Iris pigment epithelial cell (primary cell): ENCODE results near the gene IL10RA.

Experiments
- DNase-seq: peaks from one replicate; pipeline ENCODE4 v3.0.0-alpha.2; 2011; ENCODE audit warnings: low read depth

The IL10RA gene

DNA sequence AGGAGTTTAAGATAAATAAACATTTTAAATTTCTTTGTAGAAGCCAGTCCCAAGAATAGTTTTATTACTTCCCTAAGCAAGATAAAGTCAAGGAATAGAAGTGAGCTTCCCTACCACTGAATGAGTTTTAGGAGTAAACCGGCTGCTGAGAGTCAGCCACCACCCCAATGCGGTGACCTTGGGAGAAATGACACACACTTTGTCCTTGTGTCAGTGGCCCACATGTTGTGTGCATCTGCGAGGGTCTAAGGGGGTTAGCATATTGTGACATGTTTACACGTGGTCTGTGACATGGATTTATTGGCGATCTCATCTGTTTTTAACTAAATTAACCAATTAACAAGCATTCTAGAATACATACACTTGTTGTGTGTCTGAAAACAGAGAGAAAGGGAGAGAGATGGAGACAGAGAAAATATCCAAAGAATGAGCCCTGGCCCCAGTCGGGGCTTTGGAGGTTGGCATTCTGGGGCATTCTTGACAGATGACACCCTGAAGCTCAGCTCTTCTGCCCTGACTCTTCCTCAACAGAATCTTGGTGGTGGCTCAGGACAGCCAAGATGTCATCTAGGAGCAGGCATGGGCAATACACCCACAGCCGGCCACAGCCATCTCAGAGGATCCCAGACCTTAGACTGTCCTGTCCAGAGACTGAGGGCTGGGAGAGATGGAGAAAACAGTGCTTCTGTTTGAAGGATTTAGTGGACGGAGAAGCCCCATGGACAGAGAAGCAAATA is 60.9 kb downstream of the IL10RA start:
- no peak for DNase-seq

- no peak for DNase-seq
These were observed 61.6 kb downstream of the IL10RA start for GRCh38 chr11:118047749-118048148.

GRCh38 chr11:118048472-118049370 is 62.5 kb downstream of the IL10RA start:
- no peak for DNase-seq

GRCh38 chr11:118049771-118050170 is 63.6 kb downstream of the IL10RA start:
- DNase-seq = no peak

GRCh38 chr11:118050208-118050891 is 64.2 kb downstream of the IL10RA start:
- no peak for DNase-seq
